Astrocyte (in vitro differentiated cells and primary cell): ENCODE measurements around the gene DOK6.

ENCODE experiments used
- CTCF ChIP-seq: IDR thresholded peaks from 2 replicates; pipeline ENCODE4 v1.5.1; 2011; ENCODE audit warnings: low read depth, mild to moderate bottlenecking, inconsistent platforms, low read length, moderate library complexity; ENCODE audit not compliant: insufficient read depth
- EZH2 ChIP-seq: IDR thresholded peaks from 2 replicates; pipeline ENCODE4 v1.6.1; 2012; ENCODE audit warnings: mild to moderate bottlenecking, low read length, inconsistent platforms; ENCODE audit not compliant: insufficient read depth

- TF ChIP-seq CTCF (no peak), EZH2 (peak; percentile 16)
These were observed 711 bp downstream of the DOK6 start for GRCh38 chr18:69401226-69401971.
